IPS-NIHi11 (cell line): Measurements from ENCODE around the gene NR2F2.

Experiments
- DNase-seq: peaks from one replicate; pipeline ENCODE4 v3.0.0; 2012; ENCODE audit warnings: mixed read lengths, low spot score

The NR2F2 gene

DNA sequence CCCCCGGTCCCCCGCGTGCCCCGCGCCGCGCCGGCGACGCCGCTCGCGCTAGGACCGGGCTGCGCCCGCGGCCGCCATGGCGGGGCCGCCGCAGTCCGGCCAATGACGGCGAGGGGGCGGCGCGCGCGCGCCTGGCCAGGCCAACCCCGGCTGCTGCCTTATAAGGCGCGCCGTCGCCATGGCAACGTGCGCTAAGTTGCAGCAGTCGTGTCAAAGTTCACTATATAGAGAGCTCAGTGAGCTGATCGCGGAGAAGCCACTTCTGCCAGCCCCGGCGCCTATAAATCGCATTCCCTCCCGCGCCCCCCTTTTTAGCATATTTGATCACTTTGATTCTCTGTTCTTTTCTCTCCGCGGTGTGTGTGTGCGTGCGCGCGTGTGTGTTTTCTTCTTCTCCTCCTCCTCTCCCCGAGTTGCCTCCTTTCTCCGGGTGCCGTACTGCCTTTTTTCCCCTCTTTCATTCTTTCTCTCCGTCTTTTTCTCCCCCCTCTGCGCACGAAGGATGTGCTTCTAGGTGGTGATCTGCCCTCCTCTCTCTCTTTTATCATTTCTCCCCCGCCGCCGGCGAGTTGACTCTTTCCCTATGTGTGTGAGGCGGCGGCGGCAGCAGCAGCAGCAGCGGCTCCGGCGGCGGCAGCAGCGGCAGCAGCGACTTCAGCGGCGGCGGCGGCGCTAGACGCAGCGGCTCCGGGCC, at the start of gene NR2F2:
NR2F2 (plus strand) TSS at position 251 of the 694 bp plus-strand sequence. CDS start 1,406 bp downstream, outside the sequence.
- peak; percentile 95 for DNase-seq

DNA sequence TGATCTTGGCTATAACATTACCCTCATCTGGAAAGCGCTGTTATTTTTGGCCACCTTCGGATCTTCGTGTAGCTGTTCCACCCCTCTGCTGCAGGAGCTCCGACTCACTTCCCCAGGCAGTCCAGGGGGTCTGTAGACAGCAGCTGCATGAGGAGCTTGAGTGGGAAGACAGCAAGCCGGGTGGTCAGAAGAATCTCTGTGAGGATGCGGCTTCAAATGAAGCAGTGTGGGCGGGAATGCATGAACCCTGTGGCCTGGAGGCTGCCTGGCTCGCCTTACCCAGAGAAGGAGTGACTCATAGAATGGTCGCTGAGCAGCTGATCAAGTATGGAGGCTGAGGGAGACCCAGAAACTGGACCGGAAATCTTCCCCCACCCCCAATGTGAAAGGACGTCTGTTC, 45.2 kb upstream of the NR2F2 start:
- DNase-seq: no peak

DNA sequence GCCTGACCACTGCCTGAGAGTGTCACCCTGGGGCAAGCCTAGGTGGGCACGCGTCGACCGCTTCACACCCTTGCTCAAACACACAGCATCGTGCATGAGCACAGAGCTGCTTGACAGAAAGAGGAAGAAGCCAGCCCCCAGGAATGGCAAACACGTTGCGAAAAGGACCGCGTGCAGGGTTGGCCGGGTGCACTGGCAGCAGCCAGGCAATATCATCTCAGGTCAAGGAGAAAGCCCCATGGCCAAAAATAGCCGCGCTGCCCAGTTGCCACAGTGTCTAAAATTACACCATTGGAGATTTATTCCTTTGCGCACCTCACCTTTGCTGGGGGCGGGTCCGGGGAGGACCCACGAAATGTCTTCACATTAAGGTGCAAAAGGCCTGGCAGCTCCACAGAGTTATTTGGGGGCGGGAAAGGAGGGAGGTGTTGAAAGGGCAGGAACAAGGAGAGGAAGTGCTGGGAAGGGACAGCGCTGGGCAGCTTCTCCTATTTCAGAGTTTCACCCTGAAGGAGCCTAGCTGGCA, 44.7 kb upstream of the NR2F2 start:
- no peak for DNase-seq

DNA sequence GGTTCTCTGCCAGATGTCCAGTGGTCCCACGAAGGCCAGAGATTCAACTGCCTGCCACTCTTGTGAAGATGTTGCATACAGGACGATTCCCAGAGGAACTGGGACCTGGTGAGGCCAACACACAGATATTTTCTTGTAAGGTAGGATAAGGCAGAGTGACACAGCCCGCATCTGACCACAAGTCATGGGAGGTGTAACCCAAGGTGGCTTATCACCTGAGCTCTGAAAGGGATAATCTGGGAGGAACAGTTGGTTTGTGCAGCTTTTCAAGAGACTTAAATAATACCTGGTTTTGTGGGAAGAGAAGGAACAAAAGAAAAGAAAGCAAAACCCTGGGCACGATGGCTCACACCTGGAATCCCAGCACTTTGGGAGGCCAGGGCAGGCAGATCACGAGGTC, 39.8 kb upstream of the NR2F2 start:
- DNase-seq: no peak

DNA sequence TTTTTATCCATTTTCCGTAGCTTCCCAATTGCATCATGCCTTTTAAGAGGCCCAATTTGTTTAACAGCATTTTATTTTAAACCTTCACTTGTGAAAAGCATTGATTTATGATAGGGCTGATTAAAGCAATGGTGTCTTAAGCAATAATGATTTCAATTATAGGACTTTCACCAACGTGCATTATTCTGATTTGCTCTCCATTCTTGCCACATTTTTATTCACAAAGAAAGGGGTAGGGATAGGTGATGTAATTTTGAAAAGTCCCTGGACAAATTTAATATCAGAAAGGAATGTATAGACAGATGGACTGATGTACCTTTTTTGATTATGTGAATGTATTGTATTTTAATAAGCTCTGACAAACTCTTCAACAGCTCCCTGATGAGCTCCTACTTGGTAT, 37.9 kb upstream of the NR2F2 start:
- DNase-seq: no peak

DNA sequence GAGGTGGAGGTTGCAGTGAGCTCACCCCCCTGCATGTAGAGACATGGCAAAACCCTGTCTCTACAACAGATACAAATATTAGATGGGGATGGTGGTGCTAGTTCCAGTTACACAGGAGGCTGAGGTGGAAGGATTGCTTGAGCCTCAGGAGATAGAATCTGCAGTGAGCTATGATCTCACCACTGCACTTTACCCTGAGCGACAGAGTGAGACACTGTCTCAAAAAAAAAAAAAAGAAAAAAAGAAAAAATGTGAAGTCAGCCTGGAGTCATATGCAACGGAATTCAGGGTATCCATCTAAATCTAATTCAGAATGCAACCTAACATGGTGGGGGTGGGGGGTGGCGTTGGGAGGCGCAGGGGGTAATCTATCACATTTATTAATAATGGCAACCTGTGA, 37.1 kb upstream of the NR2F2 start:
- no peak for DNase-seq

DNA sequence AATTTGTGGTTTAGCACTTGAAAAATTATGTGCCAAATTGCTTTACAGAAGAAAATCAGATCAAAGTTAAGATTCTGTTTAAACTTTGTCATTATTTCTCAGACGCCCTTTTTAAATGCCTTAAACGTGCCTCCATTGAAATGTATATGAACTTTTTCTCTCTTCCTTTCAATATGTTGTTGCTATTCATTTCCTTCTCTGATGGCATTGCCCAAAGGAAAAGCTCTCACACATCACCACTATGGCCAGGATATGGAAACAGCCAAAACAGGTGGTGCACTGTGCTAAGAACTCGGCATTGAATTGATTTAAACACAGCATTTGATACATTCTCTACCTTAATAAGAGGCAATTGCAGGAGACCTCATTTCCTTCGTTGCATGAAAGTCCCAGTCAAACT, 35.7 kb upstream of the NR2F2 start:
- no peak for DNase-seq

DNA sequence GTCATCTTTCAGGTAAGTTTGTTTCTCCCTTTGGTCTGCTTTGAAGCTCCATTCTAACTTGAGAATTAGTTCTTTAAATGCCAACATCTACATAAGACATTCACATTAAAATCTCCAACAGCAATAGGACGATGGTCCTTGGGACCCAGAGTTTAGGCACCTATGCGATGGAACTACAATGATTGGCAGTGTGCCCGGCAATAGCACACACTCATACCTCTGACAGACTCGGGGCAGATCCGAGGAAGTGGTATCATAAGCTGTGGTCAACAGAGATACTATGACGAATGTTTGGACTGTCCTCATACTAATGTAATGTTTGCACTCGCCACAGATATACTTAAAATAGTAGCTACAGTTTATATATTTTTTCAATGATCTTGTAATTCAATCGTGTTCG, 34.2 kb upstream of the NR2F2 start:
- DNase-seq: no peak

DNA sequence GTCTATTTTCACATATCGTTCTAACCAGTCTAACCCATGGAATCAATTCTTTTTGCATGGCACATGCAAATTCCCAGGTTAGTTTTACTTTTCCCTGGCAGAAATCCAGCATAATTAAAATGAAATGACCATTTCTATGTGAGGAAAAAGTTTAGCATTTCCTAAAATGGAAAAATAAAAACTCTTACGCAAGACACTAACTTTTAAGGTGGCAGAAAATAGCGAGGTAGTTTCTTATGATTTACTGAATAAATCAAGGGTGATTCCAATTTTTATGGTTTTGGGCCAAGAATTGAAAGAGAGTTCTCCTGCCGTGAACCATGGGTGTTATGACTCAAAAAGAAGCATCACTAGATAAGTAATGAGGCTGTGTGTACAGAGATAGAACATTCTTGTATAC, 32.7 kb upstream of the NR2F2 start:
- DNase-seq: no peak

DNA sequence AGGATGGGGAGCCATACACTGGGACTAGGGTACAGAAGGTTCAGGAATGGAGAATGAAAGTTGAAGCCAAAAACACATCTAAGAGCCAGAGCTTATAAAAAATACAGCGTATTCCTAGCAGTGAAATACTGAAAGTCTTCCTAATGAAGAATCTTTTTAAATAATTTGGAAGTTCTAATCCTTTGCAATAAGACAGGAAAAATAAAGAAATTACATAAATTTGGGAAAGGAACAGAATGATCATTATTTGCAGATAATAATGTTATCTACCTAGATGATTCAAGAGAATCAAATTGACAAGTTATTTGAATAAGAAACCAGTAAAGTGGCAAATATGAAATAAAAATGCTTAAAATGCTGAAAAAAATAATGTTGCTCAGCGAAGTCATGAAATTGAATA, 32.3 kb upstream of the NR2F2 start:
- DNase-seq: no peak

DNA sequence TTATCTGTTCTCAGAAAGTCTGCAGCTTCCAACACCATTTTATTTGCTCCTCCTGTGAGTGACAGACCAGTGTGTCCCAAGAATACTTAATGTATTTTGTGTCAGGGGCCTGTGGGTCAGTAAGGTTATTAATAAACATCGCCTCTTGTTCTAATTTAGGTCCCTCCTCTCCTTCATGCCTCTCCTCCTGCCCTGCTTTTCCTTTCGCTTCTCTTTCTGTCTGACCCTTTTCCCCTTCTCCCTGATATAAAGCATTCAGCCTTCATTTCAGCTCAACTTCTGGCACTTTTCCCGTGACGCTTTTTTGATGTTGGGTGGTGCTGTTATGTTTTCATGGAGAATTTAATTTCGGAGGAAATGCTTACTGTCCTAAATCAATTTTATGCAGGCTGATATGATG, 29.7 kb upstream of the NR2F2 start:
- DNase-seq: no peak

DNA sequence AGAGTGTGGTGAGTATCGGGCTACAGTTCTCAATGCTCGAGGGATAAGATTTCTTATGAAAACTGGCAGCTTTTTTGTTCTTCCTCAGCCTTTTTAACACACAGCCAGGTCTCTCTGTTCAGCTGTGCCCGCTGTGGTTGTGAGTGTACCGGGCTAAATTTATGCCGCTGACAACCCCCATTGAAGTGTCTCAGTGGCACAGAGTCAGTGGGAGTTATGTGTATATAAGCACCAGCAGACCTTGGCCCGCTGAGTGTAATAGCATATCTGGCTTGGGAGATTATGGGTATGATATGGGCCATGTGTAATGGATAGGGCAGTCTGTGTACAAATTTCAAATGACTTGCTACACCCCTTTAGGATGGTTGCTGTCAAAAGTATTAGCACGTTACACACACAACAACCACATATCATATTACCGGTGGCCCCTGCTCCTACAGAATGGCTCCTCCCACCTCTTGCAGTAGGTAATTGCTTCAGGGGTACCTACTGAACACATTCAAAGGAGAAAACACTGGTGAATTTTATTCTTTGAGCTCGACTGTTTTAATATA, 26.9 kb upstream of the NR2F2 start:
- no peak for DNase-seq

DNA sequence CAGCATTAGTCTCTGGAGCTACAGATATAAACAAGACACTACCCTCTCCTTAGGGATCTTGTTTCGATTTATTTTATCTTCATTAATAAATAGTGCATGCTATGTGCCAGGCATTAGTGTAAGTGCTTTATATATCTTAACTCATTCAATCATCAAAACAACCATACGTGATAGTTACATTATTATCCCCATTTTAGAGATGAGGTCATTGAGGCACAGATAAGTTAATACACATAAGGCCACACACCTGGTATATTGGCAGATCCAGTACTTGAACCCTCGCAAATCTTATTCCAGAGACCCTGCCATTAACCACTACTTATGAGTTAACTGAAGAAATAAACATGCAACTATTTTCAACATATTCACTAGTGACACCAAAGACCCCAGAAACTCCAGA, 25.7 kb upstream of the NR2F2 start:
- DNase-seq: no peak

DNA sequence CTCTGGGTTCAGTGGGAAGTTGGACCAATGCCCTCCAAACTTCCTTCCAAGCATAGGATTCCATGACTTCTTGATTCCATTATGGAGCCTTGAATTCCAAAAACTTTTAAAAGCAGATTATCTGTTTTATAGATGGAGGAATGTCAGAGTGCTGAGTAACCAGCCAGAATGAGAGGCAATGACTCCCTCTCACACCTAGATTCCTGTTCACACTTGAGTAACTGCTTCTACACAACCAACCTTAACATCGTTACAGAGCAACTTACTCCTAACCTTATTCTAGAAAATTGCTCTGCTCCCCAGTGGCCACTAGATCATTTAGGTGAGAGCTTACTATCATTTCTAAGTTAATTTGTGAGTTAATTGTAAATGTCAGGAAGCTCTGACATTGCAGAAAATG, 24.2 kb upstream of the NR2F2 start:
- DNase-seq: no peak

DNA sequence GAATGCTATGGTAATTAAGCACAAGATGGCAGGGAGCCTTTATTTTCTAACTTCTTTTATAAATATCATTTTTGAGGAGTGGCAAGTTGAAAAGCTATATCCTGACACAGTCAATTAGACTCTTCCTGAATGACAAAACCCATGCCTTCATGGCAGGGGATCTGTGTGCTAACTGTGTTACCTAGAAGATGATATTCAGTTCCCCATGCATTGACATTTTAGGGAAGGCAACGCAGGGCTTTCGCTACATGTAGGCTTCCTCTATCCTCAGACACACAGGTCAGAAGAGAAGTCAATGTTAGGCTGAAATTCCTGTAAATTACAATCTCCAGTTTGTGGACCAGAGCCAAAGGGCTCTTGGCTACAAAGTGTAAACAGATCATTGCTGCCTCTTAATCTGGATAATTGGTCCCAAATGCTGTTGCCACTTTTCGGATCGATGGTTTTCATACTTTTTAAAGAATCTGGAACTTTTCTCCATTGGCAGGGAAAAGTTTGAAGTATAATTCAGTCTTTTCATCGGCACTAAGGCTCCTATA, 22.6 kb upstream of the NR2F2 start:
- DNase-seq: no peak

DNA sequence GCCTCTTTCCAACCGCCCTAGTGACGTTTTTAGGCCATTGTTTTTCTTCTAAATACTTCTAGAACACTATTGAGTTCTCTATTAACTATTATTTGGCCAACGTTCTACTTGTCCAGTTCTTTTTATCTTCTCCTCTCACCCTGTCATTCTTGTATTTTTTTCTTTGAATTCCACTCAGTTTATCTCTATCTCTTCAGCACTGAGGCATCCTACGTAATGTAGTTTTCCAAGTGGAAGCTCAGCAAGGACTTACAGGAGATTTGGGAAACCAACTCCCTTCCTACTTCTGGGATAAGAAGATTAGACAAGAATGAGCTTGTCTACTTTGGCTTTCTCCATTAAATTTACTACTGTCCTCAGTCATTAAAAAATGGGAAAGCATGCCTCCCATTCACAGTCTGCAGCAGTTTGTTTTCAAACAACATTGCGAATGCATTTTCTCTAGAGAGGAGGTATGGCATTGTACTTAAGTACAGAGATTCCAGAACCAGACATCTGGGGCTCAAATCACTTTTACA, 21.3 kb upstream of the NR2F2 start:
- DNase-seq: no peak

DNA sequence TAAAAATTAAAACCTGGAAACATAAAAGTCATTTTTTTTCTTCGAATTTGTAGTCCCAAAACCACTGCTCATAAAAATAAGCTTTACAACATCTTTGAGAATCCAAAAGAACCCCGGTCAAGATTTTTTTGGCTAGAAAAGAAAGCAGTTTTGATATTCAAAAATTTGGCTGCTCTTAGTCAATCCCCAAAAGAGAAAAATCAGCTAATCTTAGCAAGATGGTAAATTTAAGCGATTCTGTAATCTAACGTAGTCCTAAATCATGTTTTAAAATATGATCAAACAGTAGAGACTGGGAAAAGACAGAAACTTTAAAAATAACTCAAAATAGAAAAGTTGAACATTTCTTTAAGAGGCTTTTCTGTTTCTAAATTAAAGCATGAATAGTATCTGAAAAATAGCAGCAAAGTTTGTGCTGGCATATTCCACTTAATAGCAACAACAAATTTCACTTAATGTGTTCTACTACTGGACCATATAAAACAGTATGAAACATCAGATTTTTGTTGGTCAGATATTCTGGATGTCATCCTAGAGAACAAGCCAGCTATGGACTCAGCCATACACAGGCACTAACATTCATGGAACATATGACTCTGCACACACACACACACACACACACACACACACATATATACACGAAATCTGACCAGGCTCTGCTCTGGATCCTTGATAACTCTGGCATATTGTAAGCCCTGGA, 19.1 kb upstream of the NR2F2 start:
- no peak for DNase-seq

DNA sequence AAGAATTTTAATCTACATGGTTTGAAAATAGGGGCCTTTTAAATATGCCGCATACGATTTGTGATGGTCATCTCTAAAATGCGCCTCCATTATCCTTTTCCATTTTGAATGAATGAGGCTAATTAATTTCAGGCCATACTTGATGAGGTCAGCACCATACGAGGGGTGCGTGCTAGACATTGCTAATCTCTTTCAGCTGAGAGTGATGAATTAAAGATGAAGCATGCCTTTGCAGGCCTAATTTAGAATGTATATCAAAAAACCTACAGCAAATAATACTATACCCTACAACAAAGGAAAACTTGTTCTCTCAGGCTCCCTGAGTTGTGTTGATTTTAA, 18.6 kb upstream of the NR2F2 start:
- no peak for DNase-seq

DNA sequence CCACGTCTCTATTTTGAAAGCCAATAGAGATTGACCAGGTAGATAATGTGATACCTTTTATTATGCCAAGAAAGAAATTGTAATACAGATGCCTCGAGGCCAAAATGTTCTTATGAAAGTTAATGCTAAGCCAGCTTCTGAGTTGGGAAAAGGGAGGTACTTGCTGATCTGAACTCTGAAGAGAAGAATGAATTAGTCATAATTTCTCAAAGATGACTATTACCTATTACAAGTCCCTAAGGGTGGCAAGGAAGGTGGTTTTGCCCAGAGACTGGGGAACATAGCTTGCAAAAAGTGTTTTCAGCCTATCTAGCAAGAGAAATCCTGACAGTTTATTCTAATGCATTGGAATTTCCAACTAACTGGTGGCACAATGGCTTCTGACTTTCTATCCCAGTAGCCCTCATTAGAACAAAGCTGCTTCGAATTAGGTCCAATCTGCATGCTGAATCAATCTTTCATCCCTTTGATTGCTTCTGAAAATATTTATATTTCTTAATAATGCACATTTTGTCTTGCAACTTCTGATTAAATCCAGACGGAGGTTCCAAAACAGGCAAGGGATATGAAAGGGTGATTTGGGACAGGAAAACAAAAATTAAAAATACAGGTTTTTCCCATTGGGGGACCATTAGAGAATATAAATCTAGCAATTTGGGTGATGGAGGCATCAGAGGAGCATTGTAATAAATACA, 17.7 kb upstream of the NR2F2 start:
- no peak for DNase-seq

DNA sequence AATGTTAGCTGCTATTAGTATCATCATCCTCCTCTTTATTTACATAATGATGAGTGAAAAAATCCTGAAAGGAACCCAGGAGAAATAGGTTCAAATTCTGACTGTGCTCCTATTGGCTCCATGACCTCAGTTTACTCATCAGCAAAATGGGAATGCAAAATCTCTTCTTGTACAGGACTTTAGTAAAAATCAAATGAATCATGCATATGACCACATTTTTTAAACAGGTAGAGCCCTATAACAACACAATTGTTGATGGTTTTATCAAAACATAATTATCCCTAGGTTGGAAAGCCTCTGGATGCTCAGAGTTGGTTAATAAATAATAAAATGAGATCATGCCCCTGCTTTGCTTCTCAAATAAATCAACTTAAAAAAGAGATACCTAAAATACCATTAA, 16.0 kb upstream of the NR2F2 start:
- DNase-seq: no peak

DNA sequence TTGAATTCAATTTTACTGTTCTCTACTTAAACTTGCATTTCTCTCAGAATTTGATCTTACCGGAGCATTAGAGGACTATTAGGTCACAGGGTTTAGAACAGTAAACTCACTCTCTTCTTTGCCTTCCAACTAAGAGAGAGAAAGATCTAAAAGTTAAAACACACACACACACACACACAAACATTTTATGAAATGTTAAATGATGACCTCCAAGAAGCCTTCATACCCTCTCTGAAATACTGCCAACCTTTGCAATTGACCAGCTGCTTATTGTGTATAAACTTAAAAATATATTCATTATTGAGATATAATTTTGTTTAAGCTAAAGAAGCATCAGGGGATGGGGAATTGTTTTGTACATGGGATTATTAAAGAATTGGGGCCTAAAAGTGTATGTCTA, 15.5 kb upstream of the NR2F2 start:
- DNase-seq: no peak

DNA sequence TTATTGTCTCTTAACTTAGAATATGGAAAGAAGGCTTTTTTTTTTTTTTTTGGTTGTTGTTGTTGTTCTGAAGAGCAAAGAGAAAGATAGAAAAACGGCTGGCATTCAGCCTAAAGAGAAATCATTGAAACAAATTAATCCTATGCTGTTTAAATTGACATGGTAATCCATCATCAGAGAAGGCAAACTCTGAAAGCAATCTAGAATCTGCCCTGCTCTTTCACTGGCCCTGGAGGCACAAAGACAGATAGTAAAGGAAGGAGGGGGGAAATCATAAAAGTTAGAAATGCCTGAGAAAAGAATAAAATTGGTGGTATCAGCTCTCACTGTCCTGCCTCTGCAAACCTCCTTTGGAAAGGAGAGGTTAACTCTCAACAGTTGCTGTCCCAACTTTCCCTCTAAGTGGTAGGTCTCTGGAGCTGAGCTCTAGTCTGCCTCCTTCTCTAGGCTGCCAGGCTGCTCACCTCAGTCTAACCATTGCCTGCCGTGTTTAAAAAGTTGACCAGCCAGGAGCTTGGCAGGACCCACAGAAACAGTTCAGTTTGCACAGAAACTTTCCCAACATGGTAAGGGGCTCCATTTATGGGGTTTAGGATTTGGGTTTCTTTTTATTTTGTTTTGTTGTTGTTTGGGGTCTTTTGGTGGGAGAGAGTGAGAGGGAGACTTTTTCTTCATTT, 13.4 kb upstream of the NR2F2 start:
- DNase-seq: no peak
